GM19239 (cell line): ENCODE measurements around the gene MAD1L1.
"Not testable (repeated sequence)": the region's sequence is repeated elsewhere in the genome, so short reads cannot be mapped to it uniquely, and the experiment has no call there.

Experiments used
- DNase-seq: peaks from one replicate; pipeline ENCODE4 v3.0.0; 2011; ENCODE audit warnings: low spot score; ENCODE audit not compliant: insufficient read length
- FAIRE-seq: peaks from 2 replicates; lab custom pipeline; 2011; peaks lifted over from hg19 to GRCh38; lab: Jason Lieb, UNC

Gene MAD1L1

DNA sequence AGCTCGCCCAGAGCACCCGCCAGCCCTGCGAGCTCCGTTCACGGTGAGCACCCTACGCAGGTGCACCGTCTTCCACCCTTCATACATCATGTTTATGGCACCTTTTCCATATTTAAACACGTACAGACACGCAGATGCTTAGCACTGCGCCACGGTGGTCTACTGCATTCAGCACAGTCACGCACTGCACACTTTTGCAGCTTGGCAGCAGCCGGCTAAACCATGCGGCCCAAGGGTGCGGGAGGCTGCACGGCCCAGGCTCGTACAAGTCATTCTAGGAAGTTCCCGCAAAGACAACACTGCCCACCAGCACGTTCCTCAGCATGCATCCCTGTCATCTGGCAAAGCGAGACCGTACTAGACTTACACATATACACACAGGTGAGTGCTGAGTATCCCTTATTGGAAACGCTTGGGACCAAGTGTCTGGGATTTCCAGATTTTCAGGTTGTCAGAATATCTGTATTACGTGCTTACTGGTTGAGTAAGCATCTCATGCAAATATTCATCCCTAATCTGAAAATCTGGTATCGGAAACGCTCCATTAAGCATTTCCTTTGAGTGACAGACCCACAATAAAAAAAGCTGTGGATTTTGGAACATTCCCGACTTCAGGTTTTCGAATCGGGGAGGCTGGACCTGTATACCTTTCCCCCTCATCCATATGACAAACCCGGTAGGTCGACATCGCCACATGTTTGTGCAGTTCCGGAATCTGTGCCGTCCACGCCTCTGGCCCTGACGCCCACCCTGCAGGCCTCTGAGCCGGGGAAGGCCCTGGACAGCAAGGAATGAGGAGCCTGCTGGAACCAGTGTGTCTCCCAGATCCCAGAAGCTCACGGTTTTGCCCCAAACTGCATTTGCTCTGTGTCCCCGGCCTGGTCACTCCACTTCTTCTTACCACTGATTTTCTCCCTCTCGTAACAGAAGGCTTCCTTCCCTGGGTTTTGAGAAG lies 340.5 kb downstream of the MAD1L1 start:
- no peak for FAIRE-seq
- DNase-seq, result no peak

DNA sequence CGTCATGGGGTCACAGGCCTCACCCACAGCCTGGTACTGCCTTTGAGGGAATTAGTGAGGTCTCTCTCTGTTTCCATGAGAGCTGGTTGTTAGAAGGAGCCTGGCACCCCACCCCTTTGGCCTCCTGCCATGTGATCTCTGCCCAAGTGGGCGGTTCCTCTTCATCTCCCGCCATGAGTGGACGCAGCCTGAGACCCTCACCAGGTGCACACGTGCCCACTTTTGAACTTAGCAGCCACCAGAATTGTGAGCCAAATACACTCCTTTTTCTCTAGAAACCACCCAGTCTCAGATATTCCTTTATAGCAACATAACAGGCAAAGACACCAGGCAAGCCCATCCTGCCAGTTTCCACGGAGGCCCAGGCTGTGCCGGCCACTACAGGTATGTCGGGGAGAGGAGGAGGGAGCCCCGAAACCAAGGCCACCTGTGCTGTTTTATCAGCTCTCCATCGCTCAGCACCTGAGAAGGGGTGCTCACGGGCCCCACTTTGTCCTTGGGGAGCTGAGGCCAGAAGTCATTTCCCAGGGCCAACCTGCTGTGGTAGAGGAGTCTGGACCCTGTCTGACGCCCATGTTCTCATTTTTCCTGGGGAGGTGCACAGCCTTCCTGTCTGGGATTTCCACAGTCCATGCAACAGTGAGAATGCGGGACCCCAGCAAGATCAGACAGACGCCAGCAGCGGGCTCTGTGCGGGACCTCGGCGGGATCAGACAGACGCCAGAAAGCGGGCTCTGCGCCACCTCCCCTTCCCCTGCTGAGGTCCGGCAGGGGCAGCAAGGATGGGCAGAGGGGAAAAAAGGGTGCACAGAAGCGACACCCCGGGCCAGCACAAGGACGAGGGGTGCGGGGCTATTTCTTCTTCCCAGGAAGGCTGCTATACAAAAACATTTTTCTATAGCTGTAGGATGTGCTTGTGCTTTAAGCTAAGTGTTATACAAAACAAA lies 342.2 kb downstream of the MAD1L1 start:
- FAIRE-seq, result no peak
- no peak for DNase-seq

DNA sequence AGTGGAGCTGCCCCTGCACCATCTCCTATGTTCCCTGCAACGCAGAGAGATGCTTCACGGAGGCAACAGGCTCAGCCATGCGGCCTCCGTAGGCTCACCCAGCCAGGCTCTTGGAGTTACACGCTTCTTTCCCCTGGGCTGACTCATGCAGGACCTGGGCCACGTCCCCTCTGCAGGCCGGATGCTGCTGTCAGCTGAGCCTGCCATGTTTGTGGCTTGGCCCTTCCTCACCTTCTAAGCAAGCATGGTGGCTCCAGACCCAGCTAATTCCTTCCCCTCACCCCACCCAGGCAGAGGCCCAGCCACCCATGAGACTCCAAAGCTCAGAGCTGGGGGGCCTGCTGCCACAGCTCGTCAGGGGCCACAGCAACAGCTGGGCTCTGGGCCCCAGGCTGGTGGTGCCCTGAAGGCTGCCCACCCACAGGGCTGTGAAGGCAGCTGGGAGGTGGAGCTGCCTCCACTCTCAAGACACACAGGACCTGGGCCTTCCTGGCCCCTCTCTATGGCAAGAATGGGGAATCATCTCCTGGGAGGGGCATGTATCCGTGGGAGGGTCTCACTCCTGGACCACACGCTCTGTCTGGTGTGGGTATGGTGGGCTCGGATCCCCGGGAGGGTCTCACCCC lies 343.1 kb downstream of the MAD1L1 start:
- FAIRE-seq (no peak), DNase-seq (no peak)

DNA sequence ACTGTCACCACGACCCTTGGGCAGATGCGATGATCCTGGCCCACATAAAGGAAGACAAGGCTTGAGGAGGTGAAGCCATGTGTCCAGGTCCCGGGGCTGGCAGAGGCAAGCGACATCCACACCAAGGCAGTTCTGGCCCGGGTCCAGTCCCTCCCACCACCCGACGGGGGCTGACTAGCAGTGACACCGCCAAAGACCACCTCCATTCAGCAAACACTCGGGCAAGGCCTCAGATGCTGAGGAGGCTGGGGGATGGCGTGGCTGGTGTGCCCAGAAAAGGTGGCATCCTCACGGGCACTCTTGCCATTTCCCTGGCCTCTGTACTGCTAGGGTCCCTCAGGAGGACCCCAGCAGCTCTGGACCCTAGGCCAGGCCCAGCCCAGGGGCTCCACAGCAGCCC lies 343.7 kb downstream of the MAD1L1 start:
- FAIRE-seq (no peak), DNase-seq (no peak)

DNA sequence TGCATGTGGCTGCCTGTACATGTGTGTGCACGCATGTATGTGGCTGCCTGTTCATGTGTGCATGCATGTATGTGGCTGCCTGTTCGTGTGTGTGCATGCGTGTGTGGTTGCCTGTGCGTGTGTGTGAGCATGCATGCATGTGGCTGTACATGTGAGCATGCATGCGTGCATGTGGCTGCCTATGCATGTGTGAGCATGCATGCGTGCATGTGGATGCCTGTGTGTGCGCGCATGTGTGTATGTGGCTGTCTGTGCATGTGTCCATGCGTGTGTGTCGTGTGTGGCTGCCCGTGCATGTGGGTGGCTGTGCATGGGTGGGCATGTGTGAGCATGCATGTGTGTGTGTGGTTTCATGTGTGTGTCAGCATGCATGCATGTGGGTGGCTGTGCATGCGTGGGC lies 344.3 kb downstream of the MAD1L1 start:
- no peak for FAIRE-seq
- no peak for DNase-seq

DNA sequence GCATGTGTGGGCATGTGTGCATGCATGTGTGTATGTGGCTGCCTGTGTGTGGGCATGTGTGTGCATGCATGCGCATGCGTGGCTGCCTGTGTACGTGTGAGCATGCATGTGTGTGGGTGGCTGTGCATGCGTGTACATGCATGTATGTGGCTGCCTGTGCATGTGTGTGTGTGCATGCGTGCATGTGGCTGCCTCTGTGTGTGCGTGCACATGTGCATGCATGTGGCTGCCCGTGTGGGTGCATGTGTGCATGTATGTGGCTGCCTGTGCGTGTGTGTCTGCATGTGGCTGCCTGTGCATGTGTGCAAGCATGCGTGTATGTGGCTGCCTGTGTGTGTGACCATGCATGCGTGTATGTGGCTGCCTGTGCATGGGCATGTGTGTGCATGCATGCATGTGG lies 345.5 kb downstream of the MAD1L1 start:
- DNase-seq, result no peak
- FAIRE-seq, result no peak

DNA sequence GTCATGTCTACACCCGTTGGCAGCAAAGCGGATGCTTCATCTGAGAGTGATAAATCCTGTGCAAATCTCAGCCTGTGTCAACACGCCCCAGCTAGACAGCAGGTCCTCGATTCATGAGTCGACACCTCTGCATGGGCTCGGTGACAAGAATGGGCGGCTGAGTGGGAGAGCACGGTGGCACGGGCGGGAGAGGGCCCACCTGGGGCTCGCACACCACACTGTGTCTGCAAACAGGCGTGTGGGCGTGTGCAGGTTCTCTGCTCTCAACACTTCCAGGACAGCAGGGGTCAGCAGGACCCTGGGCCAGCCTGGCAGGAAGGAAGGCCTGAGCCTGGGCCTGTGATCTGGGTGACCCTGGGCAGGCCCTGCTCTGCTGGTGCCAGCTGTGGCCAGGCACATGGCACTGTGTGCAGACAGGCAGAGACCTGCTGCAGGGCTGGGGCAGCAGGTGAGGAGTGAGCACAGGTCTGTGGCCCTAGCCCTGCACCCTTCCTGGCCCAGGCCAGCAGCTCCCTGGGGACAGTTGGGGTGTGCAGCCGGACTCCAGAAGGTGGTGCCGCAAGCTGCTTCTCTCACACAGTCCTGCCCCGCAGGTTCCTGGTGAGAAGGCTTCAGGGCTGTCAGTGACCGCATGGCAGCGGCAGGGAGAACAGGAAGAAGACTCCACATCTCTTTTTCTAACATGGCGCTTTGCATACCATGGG lies 346.2 kb downstream of the MAD1L1 start:
- DNase-seq (no peak), FAIRE-seq (no peak)

DNA sequence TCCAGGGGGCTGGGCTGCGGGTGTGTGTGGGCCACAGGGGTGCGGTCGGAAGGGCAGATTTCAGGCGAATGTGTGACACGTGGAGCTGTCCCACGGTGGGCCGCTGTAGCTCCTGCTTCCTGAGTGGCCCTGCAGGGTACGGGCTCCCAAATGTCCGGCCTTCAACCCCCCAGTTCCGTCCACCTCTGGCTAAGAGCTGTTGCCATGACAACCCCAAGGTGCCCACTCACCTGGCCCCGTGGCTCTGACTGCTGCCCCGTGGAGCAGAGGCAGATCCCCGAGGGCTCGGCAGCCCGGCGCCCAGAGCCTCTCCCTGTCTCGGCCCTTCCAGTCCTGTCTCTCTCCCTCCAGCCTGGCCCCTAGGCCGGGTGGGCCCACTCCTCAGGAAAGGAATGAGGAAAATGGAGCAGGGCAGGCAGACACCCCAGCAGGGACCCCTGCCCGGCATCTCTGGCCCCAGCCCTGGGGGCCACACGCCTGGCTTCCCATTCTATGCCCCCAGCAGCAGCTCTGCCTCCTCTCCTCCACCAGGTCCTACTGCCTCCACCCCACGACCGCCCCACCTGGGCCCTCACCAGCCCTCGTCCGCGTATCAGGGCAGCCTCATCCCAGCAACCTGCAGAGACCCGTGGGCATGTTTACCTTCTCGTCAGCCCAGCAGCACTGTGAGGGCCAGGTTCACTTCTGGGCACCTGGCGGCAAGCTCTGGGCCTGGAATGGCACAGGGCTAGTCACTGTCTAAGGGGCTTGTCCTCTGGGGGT lies 347.1 kb downstream of the MAD1L1 start:
- no peak for FAIRE-seq

DNA sequence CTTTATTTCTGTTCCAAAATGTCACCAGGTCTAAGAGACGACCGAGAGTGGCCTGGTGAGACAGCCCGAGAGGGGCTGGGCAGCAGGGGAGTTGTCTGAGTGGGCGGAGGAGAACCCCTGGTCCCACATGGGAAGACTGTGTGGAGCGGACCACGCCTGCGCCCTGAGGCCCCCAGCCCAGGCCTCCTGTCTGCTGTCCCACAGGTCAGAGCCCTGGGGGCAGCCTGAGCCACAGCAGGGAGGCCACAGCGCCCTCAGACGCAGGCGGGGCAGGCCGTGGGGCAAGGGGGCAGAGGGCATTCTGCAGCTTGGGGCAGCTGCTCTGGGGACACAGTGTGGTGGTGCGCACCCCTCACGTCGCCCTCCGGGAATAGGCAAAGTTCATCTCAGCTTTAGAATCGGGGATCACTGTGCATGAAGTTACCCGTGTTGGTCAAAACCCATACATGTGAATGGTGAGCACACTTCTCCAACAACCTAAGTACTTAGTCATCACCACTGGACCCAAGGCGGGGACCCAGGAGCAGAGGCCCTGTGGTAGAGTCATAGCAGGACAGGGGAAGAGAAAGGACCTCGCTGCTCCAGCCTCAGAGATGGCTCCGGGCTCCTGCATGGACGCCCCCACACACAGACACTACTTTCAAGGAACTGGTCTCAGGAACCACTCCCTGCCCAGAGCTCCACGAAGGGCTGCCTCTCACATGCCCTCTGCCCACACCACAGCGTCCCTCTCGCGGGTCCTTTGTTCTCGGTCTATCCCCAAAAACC lies 348.0 kb downstream of the MAD1L1 start:
- no peak for DNase-seq
- no peak for FAIRE-seq

More for the DNA sequence above, 347.1 kb downstream of the MAD1L1 start:
- no peak for DNase-seq

DNA sequence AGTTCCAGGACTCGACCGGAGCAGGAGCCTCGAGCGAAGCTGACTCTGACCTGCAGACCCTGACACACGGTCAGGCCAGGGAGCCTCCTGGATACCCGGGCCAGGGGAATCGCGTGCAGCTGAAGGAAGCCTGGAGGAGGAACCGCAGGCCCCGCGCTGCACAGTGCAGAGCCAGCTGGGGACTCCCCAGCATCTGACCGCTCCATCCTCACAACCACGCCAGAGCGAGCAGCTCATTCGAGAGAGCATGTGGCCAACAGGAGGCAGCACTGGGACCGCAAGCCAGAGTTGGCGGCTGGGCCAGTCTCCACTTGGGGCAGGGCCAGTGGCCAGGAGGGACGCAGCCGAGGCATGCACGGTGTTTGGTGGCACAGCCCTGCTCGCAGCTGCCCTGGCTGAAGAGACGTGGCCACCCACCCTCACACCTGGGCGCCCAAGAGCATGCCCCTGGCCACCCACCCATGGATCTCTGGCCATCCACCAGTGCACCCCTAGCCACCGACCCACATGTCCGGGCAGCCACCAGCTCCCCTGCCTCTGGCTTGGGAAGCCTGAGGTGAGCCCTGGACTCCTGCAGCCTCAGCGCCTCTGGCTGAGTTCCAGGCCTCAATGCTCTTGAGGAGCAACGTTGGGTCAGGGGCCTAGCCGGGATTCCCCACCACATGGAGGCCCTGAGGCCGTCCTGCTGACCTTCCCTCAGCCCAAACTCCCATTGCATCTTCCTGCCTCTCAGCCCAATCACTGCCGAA lies 348.7 kb downstream of the MAD1L1 start:
- FAIRE-seq (no peak), DNase-seq (no peak)

DNA sequence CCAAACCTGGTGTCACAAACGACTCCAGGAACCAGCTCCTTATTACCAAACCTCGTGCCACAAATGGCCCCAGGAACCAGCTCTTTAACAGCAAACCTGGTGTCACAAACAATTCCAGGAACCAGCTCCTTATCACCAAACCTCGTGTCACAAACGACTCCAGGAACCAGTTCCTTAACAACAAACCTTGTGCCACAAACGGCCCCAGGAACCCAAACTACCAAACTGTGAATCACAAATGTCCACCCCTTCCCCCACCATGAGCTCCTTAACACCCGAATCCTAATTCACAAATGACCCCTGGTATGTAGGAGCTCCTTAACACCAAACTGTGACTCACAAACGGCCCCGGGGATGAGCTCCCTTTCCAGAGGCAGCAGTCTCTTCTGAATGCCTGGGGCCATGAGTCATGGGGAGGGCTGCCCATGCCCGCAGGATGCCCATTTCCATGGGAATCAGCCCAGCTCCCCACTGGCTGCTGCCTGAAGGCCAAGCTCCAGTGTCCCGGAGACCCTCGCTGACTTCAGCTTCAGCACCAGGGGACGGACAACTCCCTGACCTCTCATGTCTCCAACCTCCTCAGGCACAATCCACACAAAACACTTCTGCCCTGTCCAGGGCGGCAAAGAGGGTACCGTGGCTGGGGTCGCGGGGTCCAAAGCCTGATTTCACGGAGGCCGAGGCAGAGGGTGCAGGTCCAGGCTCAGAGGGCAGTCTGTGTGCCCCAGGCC lies 349.5 kb downstream of the MAD1L1 start:
- no peak for FAIRE-seq
- no peak for DNase-seq

DNA sequence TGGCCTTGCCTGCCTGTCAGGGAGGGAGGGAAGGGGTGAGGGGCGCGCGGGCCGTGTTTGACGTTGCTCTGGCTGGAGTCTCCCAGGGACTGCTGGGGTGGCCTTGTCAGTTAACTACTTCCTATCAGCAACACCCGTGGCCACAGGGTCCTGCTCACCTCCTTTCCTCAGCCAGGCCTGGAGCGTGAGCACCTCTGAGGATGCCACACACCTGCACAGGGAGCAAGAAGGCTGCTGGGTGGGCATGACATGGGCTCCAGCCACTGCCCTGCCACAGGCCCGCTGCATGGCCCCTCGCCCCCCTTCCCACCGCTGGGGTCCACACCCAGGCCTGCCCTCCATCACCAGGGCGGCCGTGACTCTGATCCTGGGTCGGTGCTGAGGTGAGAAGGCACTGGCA lies 350.3 kb downstream of the MAD1L1 start:
- no peak for DNase-seq
- FAIRE-seq, result no peak

DNA sequence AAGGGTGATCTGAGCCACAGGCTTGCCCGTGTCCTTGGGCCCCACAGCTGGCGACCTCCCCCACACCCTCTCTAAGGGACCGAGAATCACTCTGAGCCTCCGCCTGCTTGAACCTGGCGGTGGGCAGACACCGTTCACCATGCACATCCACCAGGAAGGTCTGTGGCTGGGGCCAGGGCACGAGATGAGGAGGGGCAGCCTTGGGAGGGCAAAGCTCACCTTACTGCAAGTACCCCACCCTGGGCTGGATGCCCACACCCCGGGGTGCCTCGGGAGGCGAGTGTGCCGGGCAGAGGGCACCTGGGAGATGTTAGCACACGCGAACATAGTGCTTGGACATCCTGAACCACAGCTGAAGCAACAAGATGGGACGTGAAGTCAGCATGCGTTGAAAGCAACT lies 350.8 kb downstream of the MAD1L1 start:
- FAIRE-seq (no peak), DNase-seq (no peak)

DNA sequence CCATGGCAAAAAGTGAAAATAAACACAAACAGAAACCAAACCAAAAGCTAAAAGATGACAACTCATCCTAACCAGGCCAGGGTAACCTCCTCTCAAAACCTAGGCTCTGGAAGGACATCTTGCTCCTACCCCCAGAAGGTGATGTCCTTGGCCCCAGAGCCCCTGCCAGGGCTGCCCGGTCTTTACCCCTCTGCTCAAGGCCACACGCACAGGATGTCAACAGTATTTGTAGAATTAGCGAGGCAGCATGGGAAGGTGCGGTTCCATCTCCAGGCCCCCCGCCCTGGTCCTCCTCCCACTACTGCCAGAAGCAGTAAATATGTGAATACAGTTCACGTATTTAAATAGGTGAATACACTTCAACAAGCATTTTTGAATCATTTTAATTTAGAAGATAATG lies 356.1 kb downstream of the MAD1L1 start:
- DNase-seq, FAIRE-seq: not testable (repeated sequence)

DNA sequence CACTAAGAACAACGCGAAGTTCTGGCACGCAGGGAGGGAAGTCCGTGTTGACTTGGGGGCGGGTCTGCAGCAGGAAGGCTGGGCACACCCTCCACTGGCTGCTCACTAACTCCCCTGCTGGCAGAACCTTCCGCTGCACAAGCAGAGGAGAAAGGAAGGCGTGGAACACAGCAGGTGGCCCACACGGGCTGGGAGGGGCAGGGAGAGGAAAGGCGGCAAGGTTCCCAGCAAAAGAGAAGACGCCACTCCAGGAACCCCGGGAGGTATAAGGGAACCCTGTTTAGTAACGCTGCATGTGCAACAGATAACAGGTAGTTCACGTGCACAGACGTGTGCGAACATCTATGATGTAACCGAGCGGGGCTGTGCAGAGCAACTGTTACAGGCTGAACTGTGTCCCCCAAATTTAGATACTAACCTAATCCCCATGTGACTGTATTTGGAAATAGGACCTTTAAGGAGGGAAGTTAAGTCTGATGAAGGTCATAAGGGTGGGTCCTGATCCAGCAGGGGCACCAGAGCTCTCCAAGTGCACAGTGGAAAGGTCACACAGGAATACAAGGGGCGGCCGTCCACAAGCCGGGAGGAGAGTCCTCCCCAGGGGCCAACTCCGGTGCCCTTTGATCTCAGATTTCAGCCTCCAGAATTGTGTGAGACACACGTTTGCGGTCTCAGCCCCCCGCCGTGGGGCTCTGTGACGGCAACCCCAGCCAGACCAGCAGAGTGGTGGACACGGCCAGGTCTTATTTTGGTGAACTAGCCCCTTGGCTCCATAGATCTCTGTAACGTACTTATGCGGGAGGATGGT lies 357.1 kb downstream of the MAD1L1 start:
- not testable (repeated sequence) for FAIRE-seq, DNase-seq
